DOHH2 (cell line): Measurements from ENCODE around the gene UBAP2L.
A peak's percentile ranks its signal among the peaks of the same experiment; 100 is the strongest.

Experiments
- H3F3A ChIP-seq: fragments of 200-600 bp; sonication (generic), shearing (Covaris generic); 2 replicates; pipeline ENCODE4 v1.6.0; 2016; ENCODE audit warnings: antibody characterized with exemption, mild to moderate bottlenecking; ENCODE audit not compliant: control insufficient read depth, insufficient read depth
- H3K27ac ChIP-seq: fragments of 200-600 bp; sonication (generic); 2 replicates; pipeline ENCODE4 v1.5.1; 2014; ENCODE audit warnings: low read depth, mild to moderate bottlenecking, low read length, moderate library complexity
- H3K27me3 ChIP-seq: fragments of 200-600 bp; sonication (generic); 2 replicates; pipeline ENCODE4 v1.6.1; 2014; ENCODE audit warnings: mild to moderate bottlenecking, low read length, mixed read lengths; ENCODE audit not compliant: control insufficient read depth
- H3K36me3 ChIP-seq: fragments of 200-600 bp; sonication (generic); 2 replicates; pipeline ENCODE4 v1.6.1; 2014; ENCODE audit warnings: mild to moderate bottlenecking, low read length, moderate library complexity, mixed read lengths; ENCODE audit not compliant: control insufficient read depth
- H3K4me1 ChIP-seq: fragments of 200-600 bp; sonication (generic); 2 replicates; pipeline ENCODE4 v1.6.1; 2014; ENCODE audit warnings: mild to moderate bottlenecking, low read length, mixed read lengths; ENCODE audit not compliant: control insufficient read depth
- H3K4me2 ChIP-seq: fragments of 200-600 bp; sonication (generic); 2 replicates; pipeline ENCODE4 v1.6.0; 2014; ENCODE audit warnings: mild to moderate bottlenecking, low read length, moderate library complexity
- H3K4me3 ChIP-seq: fragments of 200-600 bp; sonication (generic); 2 replicates; pipeline ENCODE4 v1.5.1; 2014; ENCODE audit warnings: mild to moderate bottlenecking, low read length, mixed read lengths
- H3K79me2 ChIP-seq: fragments of 200-600 bp; sonication (generic); 2 replicates; pipeline ENCODE4 v1.6.1; 2014; ENCODE audit warnings: mild to moderate bottlenecking, low read length, mixed read lengths; ENCODE audit not compliant: control insufficient read depth
- H3K9me2 ChIP-seq: fragments of 200-600 bp; sonication (generic); replicated peaks from 2 replicates; pipeline ENCODE4 v1.6.1; 2014; ENCODE audit warnings: mild to moderate bottlenecking, low read length, mixed read lengths; ENCODE audit not compliant: control insufficient read depth
- H3K9me3 ChIP-seq: fragments of 200-600 bp; sonication (generic); 2 replicates; pipeline ENCODE4 v1.6.1; 2014; ENCODE audit warnings: antibody characterized with exemption, low read length, mixed read lengths; ENCODE audit not compliant: control insufficient read depth, insufficient read depth
- H4K20me1 ChIP-seq: fragments of 200-600 bp; sonication (generic); 2 replicates; pipeline ENCODE4 v1.6.0; 2014; ENCODE audit warnings: low read depth, mild to moderate bottlenecking, antibody characterized with exemption, low read length, moderate library complexity; ENCODE audit not compliant: control insufficient read depth, insufficient read depth
- CTCF ChIP-seq: fragments of 200-600 bp; sonication (generic); IDR thresholded peaks from one replicate; pipeline ENCODE4 v1.5.1; 2014; ENCODE audit warnings: antibody characterized with exemption, mild to moderate bottlenecking, low read depth, low read length; ENCODE audit not compliant: poor library complexity, severe bottlenecking
- EZH2phosphoT487 ChIP-seq: fragments of 200-600 bp; sonication (generic); IDR thresholded peaks from 2 replicates; pipeline ENCODE4 v1.6.1; 2017; ENCODE audit warnings: borderline replicate concordance, mild to moderate bottlenecking, antibody characterized with exemption, low read length, moderate library complexity, mixed read lengths

UBAP2L gene

GRCh38 chr1:154174654-154175053 is 46.1 kb upstream of the UBAP2L start:
- no peak for TF ChIP-seq EZH2phosphoT487
- no peak for TF ChIP-seq CTCF
- H3K27me3 ChIP-seq, result no peaks in the 10 kb centered on the region
- H3F3A ChIP-seq, result no peaks in the 10 kb centered on the region
- peaks cover 30% of the 10 kb centered on the region for H4K20me1 ChIP-seq
- no peak overlapping the region for H3K27ac ChIP-seq
- peaks cover 63% of the 10 kb centered on the region for H3K79me2 ChIP-seq
- H3K4me2 ChIP-seq, result no peak overlapping the region
- H3K4me1 ChIP-seq, result peaks cover 35% of the 10 kb centered on the region
- H3K9me2 ChIP-seq, result no peaks in the 10 kb centered on the region
- H3K4me3 ChIP-seq, result no peak overlapping the region
- H3K36me3 ChIP-seq, result peaks cover 92% of the 10 kb centered on the region
- H3K9me3 ChIP-seq, result no peaks in the 10 kb centered on the region

DNA sequence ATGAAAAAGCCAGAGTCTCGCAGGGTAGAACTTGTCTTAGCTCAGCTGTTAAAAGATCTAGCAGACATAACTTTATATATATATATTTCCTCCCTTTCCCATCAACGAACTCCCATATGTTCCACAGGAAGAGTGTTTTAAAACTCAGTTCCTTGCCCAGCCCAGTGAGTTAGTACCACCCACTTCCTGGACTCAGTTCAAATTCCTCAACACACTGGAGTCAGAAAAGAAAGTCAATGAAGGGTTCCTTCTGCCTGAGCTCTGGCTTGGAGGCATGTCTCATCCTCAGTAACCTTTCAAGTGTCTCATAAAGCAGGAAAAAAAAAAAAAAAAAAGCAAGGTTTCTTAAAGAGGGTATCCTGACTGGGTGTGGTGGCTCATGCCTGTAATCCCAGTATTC is 44.4 kb upstream of the UBAP2L start:
- Histone ChIP-seq H3K9me2 (no peaks in the 10 kb centered on the region), H3K27me3 (no peaks in the 10 kb centered on the region), H3K4me1 (peaks cover 50% of the 10 kb centered on the region), H3F3A (no peaks in the 10 kb centered on the region), H3K27ac (no peak overlapping the region), H3K36me3 (peaks cover 88% of the 10 kb centered on the region), H3K79me2 (peaks cover 78% of the 10 kb centered on the region), H4K20me1 (peaks cover 41% of the 10 kb centered on the region), H3K4me3 (no peak overlapping the region), H3K4me2 (no peak overlapping the region), H3K9me3 (no peaks in the 10 kb centered on the region)
- no peak for TF ChIP-seq EZH2phosphoT487
- TF ChIP-seq CTCF, result no peak

- Histone ChIP-seq H3K4me3 (peak overlapping the region; percentile 82; the same call in 1 of the 2 replicates), H3K79me2 (peaks cover 87% of the 10 kb centered on the region), H3K9me2 (no peaks in the 10 kb centered on the region), H3K4me2 (peak overlapping the region; percentile 91), H3K9me3 (no peaks in the 10 kb centered on the region), H3K27ac (no peak overlapping the region), H3K36me3 (peaks cover 81% of the 10 kb centered on the region), H3F3A (no peaks in the 10 kb centered on the region), H4K20me1 (peaks cover 48% of the 10 kb centered on the region), H3K27me3 (no peaks in the 10 kb centered on the region), H3K4me1 (peaks cover 52% of the 10 kb centered on the region)
- TF ChIP-seq EZH2phosphoT487 (no peak), CTCF (no peak)
These were observed 42.7 kb upstream of the UBAP2L start for GRCh38 chr1:154178013-154178412.
